ENCODE data around the gene C2CD2L. TPM values are rescaled to one million over a fixed set of nuclear protein-coding genes. Genes with fewer than 3 reads are reported as not detected.

Gene C2CD2L
- total and polyA plus RNA-seq, 2 of the 13 experiments (the other 11 are each of a cell fraction or from before 2014, with no cell fraction given): 3.7 to 5.5 TPM

- TF ChIP-seq ZNF329 (CRISPR knock-in tag; IDR thresholded peaks at IDR 0.05; ENCODE audit: low read depth) (0 out of 2 replicates have a peak, but pooled peaks have one; percentile 42), TCF7 (IDR thresholded peaks at IDR 0.05; ENCODE audit: low read depth) (no peak), ZNF563 (CRISPR knock-in tag; IDR thresholded peaks at IDR 0.05) (peak; percentile 76; the same call in 1 of the 2 replicates), BCL3 (CRISPR knock-in tag; IDR thresholded peaks at IDR 0.05) (peak; percentile 48; the same call in 1 of the 2 replicates), ZNF503 (CRISPR knock-in tag; IDR thresholded peaks at IDR 0.05) (peak; percentile 34; the same call in 1 of the 2 replicates), TMF1 (CRISPR knock-in tag; IDR thresholded peaks at IDR 0.05; ENCODE audit: low read depth) (no peak), MTERF4 (CRISPR knock-in tag; IDR thresholded peaks at IDR 0.05) (no peak), PRMT3 (CRISPR knock-in tag; IDR thresholded peaks at IDR 0.05; ENCODE audit: borderline replicate concordance, low read depth) (no peak), ZNF414 (CRISPR knock-in tag; IDR thresholded peaks at IDR 0.05) (0 out of 2 replicates have a peak, but pooled peaks have one; percentile 30), GATA4 (IDR thresholded peaks at IDR 0.05; ENCODE audit: borderline replicate concordance, low read depth) (no peak; the same call in 1 of the 2 replicates), NR3C1 (CRISPR knock-in tag; IDR thresholded peaks at IDR 0.05) (no peak), MED1 (CRISPR knock-in tag; IDR thresholded peaks at IDR 0.05) (no peak; the same call in 1 of the 2 replicates), BRD4 (CRISPR knock-in tag; IDR thresholded peaks at IDR 0.05) (no peak), NCOA1 (CRISPR knock-in tag; IDR thresholded peaks at IDR 0.05) (no peak), GATAD2A (CRISPR knock-in tag; IDR thresholded peaks at IDR 0.05) (peak; percentile 44), ZNF768 (CRISPR knock-in tag; IDR thresholded peaks at IDR 0.05) (peak; percentile 72; the same call in 1 of the 2 replicates), RNF219 (CRISPR knock-in tag; IDR thresholded peaks at IDR 0.05) (no peak), SP5 (CRISPR knock-in tag; IDR thresholded peaks at IDR 0.05; ENCODE audit: borderline replicate concordance, low read depth) (peak; percentile 72; the same call in 1 of the 2 replicates), ZNF7 (CRISPR knock-in tag; IDR thresholded peaks at IDR 0.05) (no peak), TFDP1 (CRISPR knock-in tag; IDR thresholded peaks at IDR 0.05; ENCODE audit: borderline replicate concordance) (peak; percentile 99), SMC3 (IDR thresholded peaks at IDR 0.05; ENCODE audit: low read length) (no peak), FOXM1 (CRISPR knock-in tag; IDR thresholded peaks at IDR 0.05) (no peak)
These were observed 22.3 kb upstream of the C2CD2L start, which contains the start of gene HMBS (continued) for GRCh38 chr11:119084663-119085436.

Data from HepG2 (cell line).